Muscle layer of duodenum (tissue), 2 donors: ENCODE data around the gene PAQR8.

Experiments used
- H3K27ac ChIP-seq: one replicate; pipeline ENCODE4 v1.7.0; 2013; ENCODE audit warnings: mild to moderate bottlenecking, low read length
- H3K27me3 ChIP-seq: one replicate; pipeline ENCODE4 v1.7.0; 2013; ENCODE audit warnings: low read depth, mild to moderate bottlenecking, control low read depth, low read length
- H3K36me3 ChIP-seq, 2 donors: one replicate each; pipeline ENCODE4 v1.7.0; 2013; ENCODE audit warnings: low read length in 2 of 2, control low read depth in 1 of 2, mild to moderate bottlenecking in 1 of 2; ENCODE audit not compliant: insufficient read depth in 2 of 2, control insufficient read depth in 1 of 2
- H3K4me1 ChIP-seq, 2 donors: one replicate each; pipeline ENCODE4 v1.7.0; 2013; ENCODE audit warnings: low read length in 2 of 2, mild to moderate bottlenecking in 2 of 2, control low read depth in 1 of 2, moderate library complexity in 1 of 2; ENCODE audit not compliant: insufficient read depth in 2 of 2, control insufficient read depth in 1 of 2
- H3K4me3 ChIP-seq, 2 donors: one replicate each; pipeline ENCODE4 v1.7.0; 2013; ENCODE audit warnings: low read length in 2 of 2, low read depth in 1 of 2, mild to moderate bottlenecking in 1 of 2
- H3K9me3 ChIP-seq, 2 donors: one replicate each; pipeline ENCODE4 v1.7.0; 2013; ENCODE audit warnings: low read length in 2 of 2, control low read depth in 1 of 2, mild to moderate bottlenecking in 1 of 2; ENCODE audit not compliant: control insufficient read depth in 1 of 2
- donor health status: healthy.

PAQR8 gene

DNA sequence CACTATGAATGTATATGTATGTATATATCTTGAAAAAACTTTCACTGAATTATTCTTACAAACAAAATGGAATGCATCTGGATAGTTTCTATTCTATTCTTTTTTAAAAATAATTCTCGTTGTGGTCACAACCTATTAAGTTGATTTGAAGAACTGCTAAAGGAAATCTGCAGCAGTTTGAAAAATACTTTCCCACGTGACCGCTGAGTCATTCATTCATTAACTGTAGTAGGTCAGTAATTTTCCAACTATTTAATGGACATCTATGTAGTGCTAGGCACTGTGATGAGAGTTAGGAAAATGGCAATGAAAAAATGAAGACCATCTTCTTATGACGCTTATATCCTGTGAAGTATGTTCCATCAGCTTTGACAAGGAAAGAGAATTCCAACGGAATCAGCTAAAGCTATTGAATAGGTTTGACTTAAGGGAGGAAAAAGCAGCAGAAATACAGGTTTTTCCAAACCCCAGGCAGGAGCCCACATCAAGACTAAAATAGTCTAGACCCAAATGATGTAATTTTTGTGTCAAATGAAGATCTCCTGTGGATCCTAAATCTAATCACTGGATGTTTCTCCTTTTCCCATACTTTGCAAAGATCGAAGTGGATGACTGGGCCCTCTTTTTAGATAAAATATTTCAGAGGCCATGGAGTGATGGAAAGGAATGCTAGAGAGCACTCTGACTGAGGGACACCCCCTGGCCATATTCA is 54.1 kb downstream of the PAQR8 start:
- Histone ChIP-seq H3K36me3 (no peaks in the 10 kb centered on the region), H3K4me1 (peaks cover 0 to 19% of the 10 kb centered on the region in 2 donors), H3K4me3 (no peak overlapping the region), H3K27me3 (no peaks in the 10 kb centered on the region), H3K9me3 (no peaks in the 10 kb centered on the region), H3K27ac (no peak overlapping the region)

DNA sequence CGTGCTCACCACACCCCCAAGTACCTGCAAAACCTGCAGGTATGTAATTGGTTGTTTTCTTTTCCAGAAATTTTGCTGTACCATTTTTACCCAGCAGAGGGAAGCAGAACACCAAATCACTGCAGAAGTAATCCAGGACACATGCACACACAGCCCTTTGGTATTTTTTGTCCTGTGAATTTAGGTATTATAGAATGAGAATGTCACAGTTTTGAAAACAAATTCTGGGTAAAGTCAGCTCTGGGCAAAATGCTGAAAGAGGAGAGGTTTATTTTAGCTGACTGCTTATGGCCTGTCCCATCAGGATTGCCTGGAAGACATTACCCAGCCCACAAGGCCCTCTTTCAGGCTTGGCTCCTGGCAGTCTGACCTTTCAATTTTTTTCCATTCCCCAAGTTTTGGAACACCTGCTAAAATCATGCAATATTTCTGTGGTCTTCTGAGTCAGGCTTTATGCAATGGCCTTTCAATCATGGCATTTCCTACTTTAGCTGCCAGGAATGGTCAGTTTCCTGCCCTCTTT is 54.7 kb downstream of the PAQR8 start:
- peak overlapping the region; percentile 53 for H3K27ac ChIP-seq
- H3K4me3 ChIP-seq, result no peak overlapping the region
- H3K36me3 ChIP-seq, result no peaks in the 10 kb centered on the region
- peaks cover 0 to 22% of the 10 kb centered on the region in 2 donors for H3K4me1 ChIP-seq
- H3K9me3 ChIP-seq, result no peaks in the 10 kb centered on the region
- no peaks in the 10 kb centered on the region for H3K27me3 ChIP-seq

DNA sequence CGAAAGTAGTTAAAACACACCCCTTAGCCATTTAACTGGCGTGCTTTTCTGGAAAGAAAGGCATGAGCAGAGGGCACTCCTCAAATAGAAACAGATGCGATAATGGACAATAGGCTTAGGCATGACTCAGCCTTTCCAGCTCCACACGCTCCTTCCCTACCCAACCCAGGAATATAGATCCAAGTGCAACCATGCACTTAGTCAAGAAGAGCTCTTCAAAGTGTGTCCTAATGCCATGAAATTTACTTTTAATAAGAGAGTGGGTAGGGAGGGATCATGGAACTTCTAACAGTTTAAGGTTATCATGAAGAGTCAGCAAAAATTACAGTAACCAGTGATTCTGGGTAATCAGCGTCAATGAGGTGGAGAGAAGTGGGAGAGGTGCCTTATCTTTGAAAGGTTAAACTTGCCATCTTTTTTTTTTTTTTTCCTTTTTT is 55.7 kb downstream of the PAQR8 start:
- no peaks in the 10 kb centered on the region for H3K27me3 ChIP-seq
- H3K27ac ChIP-seq, result no peak overlapping the region
- no peak overlapping the region for H3K4me3 ChIP-seq
- peaks cover 0 to 23% of the 10 kb centered on the region in 2 donors for H3K4me1 ChIP-seq
- no peaks in the 10 kb centered on the region for H3K36me3 ChIP-seq
- H3K9me3 ChIP-seq, result no peaks in the 10 kb centered on the region

DNA sequence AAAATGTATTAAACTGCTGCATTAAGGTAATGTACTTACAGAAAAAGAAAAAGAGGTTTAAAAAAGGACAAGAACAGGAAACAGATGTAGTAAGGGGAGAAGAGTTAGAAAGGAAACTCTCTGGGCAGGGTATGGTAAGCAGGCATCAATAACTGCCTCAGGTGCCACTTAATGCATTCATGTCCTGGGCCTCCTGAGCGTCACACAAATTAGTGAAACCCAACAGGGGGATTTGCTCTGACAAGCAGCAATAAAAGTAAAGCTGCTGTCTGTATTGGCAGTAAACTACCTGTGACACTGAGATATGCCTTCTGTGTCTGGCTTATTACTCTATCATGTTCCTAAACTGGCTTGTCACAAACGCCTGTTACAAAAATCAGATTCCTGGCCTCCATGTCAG is 56.7 kb downstream of the PAQR8 start:
- H3K36me3 ChIP-seq, result no peaks in the 10 kb centered on the region
- H3K27ac ChIP-seq, result no peak overlapping the region
- no peak overlapping the region for H3K4me3 ChIP-seq
- no peaks in the 10 kb centered on the region for H3K9me3 ChIP-seq
- peaks cover 0 to 23% of the 10 kb centered on the region in 2 donors for H3K4me1 ChIP-seq
- no peaks in the 10 kb centered on the region for H3K27me3 ChIP-seq

DNA sequence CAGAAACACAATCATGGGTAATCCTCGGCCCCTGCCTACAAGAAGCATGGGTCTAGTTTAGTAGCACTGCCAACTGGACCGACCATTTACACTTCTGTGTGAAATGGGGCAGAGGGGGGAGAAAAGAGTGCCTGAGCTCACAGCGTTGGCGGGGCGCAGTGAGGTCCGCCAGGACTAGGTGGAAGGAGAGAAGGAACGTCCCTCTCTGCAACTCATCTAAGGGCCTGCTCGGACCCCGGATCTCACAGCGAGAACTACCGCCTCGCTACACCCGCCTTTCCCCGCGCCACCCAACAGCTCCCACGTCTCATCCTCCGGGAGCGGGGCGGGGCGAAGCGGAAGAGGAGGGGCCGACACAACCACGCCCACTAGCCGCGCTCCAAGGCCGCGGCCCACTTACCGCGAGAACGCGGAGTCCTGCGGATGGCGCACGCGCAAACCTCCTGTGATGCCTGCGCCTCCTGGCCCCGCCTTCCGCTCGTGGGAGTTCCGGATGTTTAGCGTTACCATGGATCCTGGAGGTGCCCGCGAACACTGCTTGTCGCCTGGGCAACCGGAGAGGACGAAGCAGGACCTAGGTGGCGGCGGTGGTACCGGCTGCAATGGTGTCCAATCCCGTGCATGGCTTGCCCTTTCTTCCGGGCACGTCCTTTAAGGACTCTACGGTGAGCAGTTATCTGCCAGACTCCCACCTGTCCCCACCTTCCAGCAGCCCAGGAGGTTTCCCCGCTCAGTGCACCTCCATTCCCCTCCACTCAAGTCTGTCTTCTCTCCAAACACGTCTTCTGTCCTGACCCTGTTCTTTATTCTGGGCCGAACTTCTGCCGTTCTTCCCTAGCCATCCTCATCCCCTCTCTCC is 58.1 kb downstream of the PAQR8 start, which contains the start of gene EFHC1:
EFHC1 (plus strand) TSS at position 534 of the 859 bp plus-strand sequence; CDS start at position 603, 69 bp downstream.
- H3K36me3 ChIP-seq, result peaks cover 0 to 5% of the 10 kb centered on the region in 2 donors
- H3K4me1 ChIP-seq, result peaks cover 0 to 23% of the 10 kb centered on the region in 2 donors
- H3K9me3 ChIP-seq, result no peaks in the 10 kb centered on the region
- peak within 1 kb of the TSS; percentile 89 for H3K27ac ChIP-seq
- no peaks in the 10 kb centered on the region for H3K27me3 ChIP-seq
- H3K4me3 ChIP-seq, result peak within 1 kb of the TSS; percentile 96 to 97

DNA sequence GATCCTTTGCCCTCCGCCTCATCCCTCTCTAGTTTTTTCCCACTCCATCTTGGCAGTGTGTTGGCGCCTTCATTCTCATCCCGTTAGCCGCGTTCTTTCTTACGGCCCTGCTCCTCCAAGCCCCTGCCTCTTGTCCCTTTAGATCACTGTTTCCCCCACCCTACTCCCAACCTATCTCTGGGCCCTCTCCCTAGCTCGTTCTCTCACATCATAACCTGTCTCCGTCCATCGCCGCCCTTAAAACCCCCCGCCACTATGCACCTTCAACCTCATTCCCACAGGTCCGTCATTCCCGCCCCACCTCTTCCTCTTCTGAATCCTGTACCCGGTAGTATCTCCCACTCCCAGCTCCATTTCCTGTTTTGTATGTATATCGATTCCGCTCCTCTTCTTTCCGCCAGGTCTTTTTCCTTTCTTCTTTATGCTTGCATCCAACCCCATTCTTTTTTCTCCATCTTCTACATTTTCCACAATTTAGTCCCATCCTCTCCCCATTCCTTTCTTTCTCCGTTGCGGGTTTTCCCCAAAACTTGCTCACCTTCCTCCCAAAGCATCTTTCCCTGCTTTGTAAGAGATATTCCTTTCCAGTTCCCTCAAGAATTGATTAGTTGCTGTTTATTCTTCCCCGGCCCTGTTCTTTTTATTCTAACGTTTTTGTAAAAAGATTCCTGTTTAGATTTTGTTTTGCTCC is 58.9 kb downstream of the PAQR8 start:
- Histone ChIP-seq H3K36me3 (peaks cover 0 to 5% of the 10 kb centered on the region in 2 donors), H3K4me3 (peak overlapping the region; percentile 96 to 97), H3K4me1 (peaks cover 0 to 23% of the 10 kb centered on the region in 2 donors), H3K9me3 (no peaks in the 10 kb centered on the region), H3K27me3 (no peaks in the 10 kb centered on the region), H3K27ac (peak overlapping the region; percentile 82)

DNA sequence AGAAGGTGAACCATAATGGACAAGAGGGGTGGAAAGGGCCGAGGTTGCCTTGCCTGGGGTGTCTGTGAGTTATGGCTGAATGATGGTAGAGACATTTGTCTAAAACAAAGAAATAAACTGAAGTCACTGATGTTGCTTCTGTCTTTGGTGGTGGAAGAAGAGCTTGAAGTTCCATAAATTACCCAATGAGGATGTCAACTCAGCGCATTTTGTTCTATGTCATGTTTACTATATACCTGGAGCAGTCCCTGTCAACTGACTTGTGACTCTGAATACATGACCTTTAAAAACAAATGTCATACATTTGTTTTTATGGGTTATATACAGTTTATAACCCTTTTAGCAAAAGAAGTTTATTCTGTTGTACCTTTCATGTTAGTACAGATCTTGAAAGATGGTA is 60.2 kb downstream of the PAQR8 start:
- Histone ChIP-seq H3K27me3 (no peaks in the 10 kb centered on the region), H3K4me1 (peaks cover 0 to 22% of the 10 kb centered on the region in 2 donors), H3K36me3 (peaks cover 0 to 5% of the 10 kb centered on the region in 2 donors), H3K4me3 (no peak overlapping the region), H3K9me3 (no peaks in the 10 kb centered on the region), H3K27ac (no peak overlapping the region)

DNA sequence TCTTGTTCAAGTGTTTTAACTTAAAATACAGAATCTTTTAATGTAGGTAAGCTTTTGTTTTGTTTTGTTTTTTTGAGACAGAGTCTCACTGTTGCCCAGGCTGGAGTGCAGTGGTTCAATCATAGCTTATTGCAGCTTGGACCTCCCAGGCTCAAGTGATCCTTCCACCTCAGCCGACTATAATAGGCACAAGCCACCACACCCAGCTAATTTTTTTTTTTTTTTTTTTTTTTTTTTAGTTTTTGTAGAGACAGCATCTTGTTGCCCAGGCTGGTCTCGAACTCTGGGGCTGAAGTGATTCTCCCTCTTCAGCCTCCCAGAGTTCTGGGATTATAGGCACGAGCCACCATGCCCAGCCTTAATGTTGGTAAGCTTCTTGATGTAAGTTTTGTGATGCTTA is 61.5 kb downstream of the PAQR8 start:
- Histone ChIP-seq H3K4me3 (no peak overlapping the region), H3K36me3 (peaks cover 0 to 5% of the 10 kb centered on the region in 2 donors), H3K27me3 (no peaks in the 10 kb centered on the region), H3K9me3 (no peaks in the 10 kb centered on the region), H3K27ac (no peak overlapping the region), H3K4me1 (peaks cover 0 to 16% of the 10 kb centered on the region in 2 donors)

DNA sequence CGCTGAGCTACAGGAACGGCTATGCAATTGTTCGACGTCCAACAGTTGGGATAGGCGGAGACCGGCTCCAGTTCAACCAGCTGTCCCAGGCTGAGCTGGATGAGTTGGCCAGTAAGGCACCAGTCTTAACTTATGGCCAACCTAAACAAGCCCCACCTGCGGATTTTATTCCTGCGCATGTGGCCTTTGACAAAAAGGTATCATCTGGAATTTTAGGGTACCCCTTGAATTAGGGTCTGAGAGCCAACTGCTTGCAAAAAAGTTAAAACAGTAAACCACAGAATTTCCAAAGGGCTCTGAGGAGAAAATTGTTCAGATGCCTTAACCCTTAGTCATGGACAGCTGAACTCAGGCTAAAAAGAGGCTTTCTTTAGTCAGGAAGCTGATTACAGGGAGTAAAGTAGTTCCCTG is 62.0 kb downstream of the PAQR8 start:
- Histone ChIP-seq H3K36me3 (peaks cover 0 to 5% of the 10 kb centered on the region in 2 donors), H3K4me1 (peaks cover 0 to 16% of the 10 kb centered on the region in 2 donors), H3K27me3 (no peaks in the 10 kb centered on the region), H3K4me3 (no peak overlapping the region), H3K9me3 (no peaks in the 10 kb centered on the region), H3K27ac (no peak overlapping the region)

DNA sequence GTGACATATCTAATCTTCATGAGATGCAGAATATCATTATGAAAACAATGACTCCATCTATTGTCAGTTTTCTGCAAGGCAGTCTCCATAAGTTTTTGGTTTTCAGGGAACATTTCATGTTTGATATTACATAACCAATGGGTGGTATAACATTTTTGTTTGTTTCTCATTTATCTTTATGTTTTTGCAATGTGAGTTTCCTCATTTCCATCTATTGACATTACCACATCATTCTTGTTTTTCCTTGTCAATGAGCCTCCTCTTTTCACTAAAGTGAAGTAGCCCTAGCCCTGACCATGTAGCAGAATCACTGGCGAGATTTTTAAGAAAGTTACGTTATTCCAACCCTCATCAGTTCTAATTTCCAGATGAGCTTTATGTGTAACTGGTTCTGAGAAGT is 62.6 kb downstream of the PAQR8 start:
- peaks cover 0 to 11% of the 10 kb centered on the region in 2 donors for H3K4me1 ChIP-seq
- no peaks in the 10 kb centered on the region for H3K27me3 ChIP-seq
- H3K4me3 ChIP-seq, result no peak overlapping the region
- H3K27ac ChIP-seq, result peak overlapping the region; percentile 41
- peaks cover 0 to 5% of the 10 kb centered on the region in 2 donors for H3K36me3 ChIP-seq
- H3K9me3 ChIP-seq, result no peaks in the 10 kb centered on the region

DNA sequence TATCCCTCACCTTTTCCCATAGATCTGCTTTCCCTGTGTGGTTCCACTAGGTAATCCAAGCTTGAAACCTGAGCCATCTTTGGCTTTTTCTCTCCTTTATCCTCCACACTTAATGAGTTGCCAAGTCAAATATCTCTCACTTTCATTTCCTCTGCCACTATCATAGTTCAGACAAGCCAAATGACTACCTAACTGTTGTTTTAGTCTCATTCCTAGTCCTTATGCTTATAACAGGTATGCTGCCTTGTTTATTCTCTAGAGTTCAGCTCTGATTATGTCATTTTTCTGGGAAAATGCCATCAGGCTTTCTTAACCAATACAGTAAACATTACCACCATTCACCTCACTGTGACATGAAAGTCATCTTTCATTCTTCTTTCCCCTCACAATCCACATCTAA is 64.7 kb downstream of the PAQR8 start:
- peaks cover 0 to under 1% of the 10 kb centered on the region in 2 donors for H3K4me1 ChIP-seq
- H3K27me3 ChIP-seq, result no peaks in the 10 kb centered on the region
- H3K36me3 ChIP-seq, result peaks cover 0 to 9% of the 10 kb centered on the region in 2 donors
- H3K27ac ChIP-seq, result no peak overlapping the region
- H3K9me3 ChIP-seq, result no peaks in the 10 kb centered on the region
- no peak overlapping the region for H3K4me3 ChIP-seq
